GM08714 (cell line): ENCODE results near the gene PRPF6.
A peak's percentile ranks its signal among the peaks of the same experiment; 100 is the strongest.

Experiments used
- H3K4me3 ChIP-seq: fragments of 200-500 bp; sonication (Bioruptor generic); 2 replicates; pipeline ENCODE4 v1.5.1; 2014; ENCODE audit warnings: mild to moderate bottlenecking, low read length, inconsistent platforms
- ZNF274 ChIP-seq: IDR thresholded peaks from 2 replicates; pipeline ENCODE4 v1.6.1; 2012; ENCODE audit warnings: mild to moderate bottlenecking, low read depth, low read length

Gene PRPF6

GRCh38 chr20:64058536-64058935, 77.6 kb downstream of the PRPF6 start:
- H3K4me3 ChIP-seq, result no peak overlapping the region
- no peak for TF ChIP-seq ZNF274

- TF ChIP-seq ZNF274, result no peak
- H3K4me3 ChIP-seq, result peak overlapping the region; percentile 51; the same call in 1 of the 2 replicates
These were observed 81.3 kb downstream of the PRPF6 start for GRCh38 chr20:64062276-64062595.

- peak within 1 kb of the TSS; percentile 81 for H3K4me3 ChIP-seq
These were observed 81.9 kb downstream of the PRPF6 start, which contains the start of gene TCEA2 for GRCh38 chr20:64062596-64063388. TCEA2 (plus strand) TSS chr20:64063198; CDS start chr20:64063313, 115 bp downstream.

GRCh38 chr20:64063389-64064144, 82.6 kb downstream of the PRPF6 start:
- peak overlapping the region; percentile 81 for H3K4me3 ChIP-seq
- TF ChIP-seq ZNF274, result no peak

More at GRCh38 chr20:64062596-64063388, 81.9 kb downstream of the PRPF6 start, which contains the start of gene TCEA2:
- no peak for TF ChIP-seq ZNF274

GRCh38 chr20:64064145-64064698, 83.3 kb downstream of the PRPF6 start:
- TF ChIP-seq ZNF274, result no peak
- H3K4me3 ChIP-seq, result no peak overlapping the region

- TF ChIP-seq ZNF274, result no peak
- H3K4me3 ChIP-seq, result no peak overlapping the region
These were observed 84.4 kb downstream of the PRPF6 start for GRCh38 chr20:64065062-64065973.

- TF ChIP-seq ZNF274, result no peak
- H3K4me3 ChIP-seq, result no peak overlapping the region
These were observed 85.0 kb downstream of the PRPF6 start for GRCh38 chr20:64065974-64066343.

- no peak for TF ChIP-seq ZNF274
- H3K4me3 ChIP-seq, result no peak overlapping the region
These were observed 86.2 kb downstream of the PRPF6 start for GRCh38 chr20:64067005-64067632.

- no peak for TF ChIP-seq ZNF274
- H3K4me3 ChIP-seq, result no peak overlapping the region
These were observed 86.9 kb downstream of the PRPF6 start for GRCh38 chr20:64067733-64068307.

GRCh38 chr20:64068386-64069208, 87.7 kb downstream of the PRPF6 start:
- no peak overlapping the region for H3K4me3 ChIP-seq
- TF ChIP-seq ZNF274, result no peak

GRCh38 chr20:64069209-64069613, 88.3 kb downstream of the PRPF6 start:
- TF ChIP-seq ZNF274, result no peak
- no peak overlapping the region for H3K4me3 ChIP-seq

GRCh38 chr20:64069614-64070243, 88.8 kb downstream of the PRPF6 start:
- no peak for TF ChIP-seq ZNF274
- no peak overlapping the region for H3K4me3 ChIP-seq
